HG03196 (cell line): ENCODE data around the gene R3HCC1L.
"Not testable (repeated sequence)": the region's sequence is repeated elsewhere in the genome, so short reads cannot be mapped to it uniquely, and the experiment has no call there.

Source experiments
- ATAC-seq: cut with Tn5 transposase; IDR thresholded peaks from one replicate; pipeline ENCODE4 v1.9.1; 2021; ENCODE audit not compliant: unreplicated experiment

Gene R3HCC1L

DNA sequence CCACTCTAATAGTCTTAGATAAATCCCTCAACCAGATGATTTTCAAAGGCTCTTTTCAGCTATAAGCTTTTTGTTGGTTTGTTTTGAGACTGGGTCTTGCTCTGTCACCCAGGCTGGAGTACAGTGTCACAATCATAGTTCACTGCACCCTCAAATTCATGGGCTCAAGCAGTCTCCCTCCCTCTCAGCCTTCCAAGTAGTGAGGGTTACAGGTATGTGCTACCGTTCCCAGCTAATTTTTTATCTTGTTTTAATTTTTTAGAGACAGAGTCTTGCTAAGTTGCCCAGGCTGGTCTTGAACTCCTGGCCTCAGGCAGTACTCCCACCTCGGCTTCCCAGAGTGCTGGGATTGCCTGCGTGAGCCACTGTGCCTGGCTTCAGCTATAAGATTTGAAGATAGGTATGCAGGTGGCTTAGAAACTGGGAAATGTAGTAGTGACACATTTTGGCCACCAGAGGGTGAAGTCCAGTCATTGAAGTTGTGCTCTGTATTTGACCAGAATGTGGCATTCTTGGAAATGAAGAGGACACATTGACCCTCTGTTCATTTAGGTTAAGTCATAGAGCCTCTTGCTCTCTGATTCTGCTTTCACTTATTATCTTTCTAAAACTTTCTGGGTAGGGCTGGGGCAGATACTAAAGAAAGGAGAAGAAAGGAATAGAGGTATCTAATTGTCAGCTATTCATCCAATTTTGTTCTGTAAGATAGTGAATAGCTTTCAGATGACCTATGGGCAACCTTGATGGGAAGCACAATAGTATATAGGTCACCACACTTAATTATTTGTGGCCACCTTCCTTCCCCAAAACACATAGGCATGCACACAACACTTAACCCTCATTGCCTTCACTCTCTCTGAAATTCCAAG, 36.0 kb downstream of the R3HCC1L start:
- no peak for ATAC-seq

DNA sequence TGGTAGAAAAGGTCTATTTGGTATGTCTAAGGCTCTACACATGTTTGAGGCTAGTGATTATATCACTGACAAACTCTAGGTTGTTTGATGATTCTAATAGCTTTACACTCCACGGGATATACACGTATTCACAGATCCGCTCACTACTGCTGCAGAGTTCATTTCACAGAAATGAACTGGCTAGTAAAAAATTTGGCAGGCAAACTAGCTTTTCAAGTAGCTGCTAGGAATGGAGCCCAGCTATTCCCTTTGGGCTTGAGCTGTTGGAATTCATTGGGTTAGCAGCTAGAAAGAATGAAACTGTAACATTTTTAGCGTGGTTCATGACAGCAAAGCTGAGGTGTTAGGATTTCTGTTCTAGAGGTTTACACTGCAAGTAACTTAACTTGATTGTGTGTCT, 37.6 kb downstream of the R3HCC1L start:
- no peak for ATAC-seq

- no peak for ATAC-seq
These were observed 38.0 kb downstream of the R3HCC1L start for GRCh38 chr10:98172495-98172894.

- no peak for ATAC-seq
These were observed 38.8 kb downstream of the R3HCC1L start for GRCh38 chr10:98173260-98173659.

- not testable (repeated sequence) for ATAC-seq
These were observed 48.0 kb downstream of the R3HCC1L start for GRCh38 chr10:98182351-98182915.

DNA sequence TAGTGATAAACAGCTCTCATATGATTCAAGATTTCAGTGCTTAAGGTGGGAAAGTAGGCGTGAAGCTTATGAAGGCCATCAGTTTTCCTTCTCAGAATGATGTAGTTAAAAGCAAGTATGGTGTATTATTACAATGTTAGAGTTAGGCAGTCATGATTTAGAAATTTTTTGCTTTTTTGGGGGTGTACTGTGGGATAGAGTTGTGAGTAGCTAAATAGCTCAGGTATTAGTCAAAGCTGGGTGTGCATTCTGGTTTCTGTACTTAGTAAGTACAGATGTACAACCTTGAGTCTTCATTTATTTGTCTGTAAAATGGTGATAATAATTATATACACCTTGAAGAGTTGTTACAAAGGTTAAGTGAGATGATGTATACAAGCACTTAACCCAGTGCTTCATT, 52.2 kb downstream of the R3HCC1L start:
- ATAC-seq: no peak

GRCh38 chr10:98190773-98191172, 56.3 kb downstream of the R3HCC1L start:
- not testable (repeated sequence) for ATAC-seq

- ATAC-seq: no peak
These were observed 58.6 kb downstream of the R3HCC1L start for GRCh38 chr10:98193037-98193436.

DNA sequence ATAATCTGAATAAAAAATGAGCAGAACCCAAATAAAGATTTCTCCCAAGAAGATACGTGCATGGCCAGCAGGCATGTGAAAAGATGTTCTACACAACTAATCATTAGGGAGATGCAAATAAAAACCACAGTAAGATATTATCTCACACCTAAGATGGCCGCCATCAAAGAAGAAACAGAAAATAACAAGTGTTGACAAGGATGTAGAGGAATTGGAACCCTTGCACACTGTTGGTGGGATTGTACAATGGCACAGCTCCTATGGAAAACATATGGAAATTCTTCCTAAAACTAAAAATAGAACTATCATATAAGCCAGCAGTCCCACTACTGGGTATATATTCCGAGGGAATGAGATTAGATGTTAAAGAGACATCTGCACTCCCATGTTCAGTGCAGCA, 60.2 kb downstream of the R3HCC1L start:
- ATAC-seq: no peak

GRCh38 chr10:98195120-98195519, 60.7 kb downstream of the R3HCC1L start:
- no peak for ATAC-seq

DNA sequence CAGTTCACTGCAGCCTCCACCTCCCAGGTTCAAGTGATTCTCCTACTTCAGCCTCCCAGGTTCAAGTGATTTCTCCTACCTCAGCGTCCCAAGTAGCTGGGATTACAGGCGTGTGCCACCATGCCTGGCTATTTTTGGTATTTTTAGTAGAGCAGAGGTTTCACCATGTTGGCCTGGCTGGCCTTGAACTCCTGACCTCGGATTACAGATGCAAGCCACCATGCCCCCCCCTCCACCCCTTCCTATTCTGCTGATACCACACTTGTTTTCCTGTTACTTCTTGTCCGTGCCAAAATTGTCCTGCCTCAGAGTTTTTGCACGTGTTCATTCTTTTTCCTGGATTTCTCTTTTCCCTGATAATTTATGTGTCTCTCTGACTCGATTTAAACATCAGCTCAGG, 62.5 kb downstream of the R3HCC1L start:
- no peak for ATAC-seq

DNA sequence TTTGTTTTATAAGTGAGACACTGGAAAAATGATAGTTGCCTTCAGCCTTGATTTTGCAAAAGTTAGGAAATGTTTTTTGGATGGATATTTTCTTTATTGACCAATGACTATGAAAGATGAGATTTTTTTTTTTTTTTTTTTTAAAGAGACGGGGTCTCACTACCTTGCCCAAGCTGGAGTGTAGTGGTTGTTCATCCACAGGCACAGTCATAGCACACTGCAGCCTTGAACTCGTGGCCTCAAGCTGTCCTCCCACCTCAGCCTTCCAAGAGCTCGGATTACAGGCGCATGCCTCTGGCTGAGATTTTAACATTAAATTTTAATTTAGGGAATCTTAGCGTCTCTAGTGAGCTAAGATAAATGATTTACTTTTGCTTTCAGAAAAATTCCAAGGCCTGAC, 67.3 kb downstream of the R3HCC1L start:
- no peak for ATAC-seq

DNA sequence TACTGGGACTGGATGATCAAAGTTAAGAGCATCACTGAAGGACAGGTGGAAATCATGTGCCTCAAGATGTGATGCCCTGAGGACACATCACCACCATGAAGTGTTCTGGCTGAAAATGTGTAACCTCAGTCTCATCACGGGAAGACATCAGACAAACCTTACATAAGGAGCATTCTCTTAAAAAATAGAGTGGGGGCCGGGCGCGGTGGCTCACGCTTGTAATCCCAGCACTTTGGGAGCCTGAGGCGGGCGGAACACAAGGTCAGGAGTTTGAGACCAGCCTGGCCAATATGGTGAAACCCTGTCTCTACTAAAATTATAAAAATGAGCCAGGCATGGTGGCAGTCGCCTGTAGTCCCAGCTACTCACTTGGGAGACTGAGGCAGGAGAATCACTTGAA, 67.9 kb downstream of the R3HCC1L start:
- ATAC-seq: no peak

- ATAC-seq: no peak
These were observed 70.9 kb downstream of the R3HCC1L start for GRCh38 chr10:98205351-98205750.

DNA sequence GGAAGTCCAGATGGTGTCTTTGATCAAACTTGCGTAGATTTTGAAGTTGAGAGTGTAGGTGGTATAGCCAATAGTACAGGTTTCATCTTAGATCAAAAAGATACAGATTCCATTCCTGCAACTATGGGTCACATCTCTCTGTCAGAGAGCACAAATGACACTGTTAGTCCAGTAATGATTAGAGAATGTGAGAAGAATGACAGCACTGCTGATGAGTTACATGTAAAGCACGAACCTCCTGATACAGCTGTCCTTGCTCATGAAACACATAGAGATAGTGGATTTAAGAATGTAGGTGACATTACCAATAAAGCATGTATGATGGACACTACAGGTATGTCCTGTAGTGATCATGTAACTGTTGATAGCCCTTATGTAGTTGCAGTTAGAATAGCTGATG, 74.5 kb downstream of the R3HCC1L start:
- no peak for ATAC-seq

DNA sequence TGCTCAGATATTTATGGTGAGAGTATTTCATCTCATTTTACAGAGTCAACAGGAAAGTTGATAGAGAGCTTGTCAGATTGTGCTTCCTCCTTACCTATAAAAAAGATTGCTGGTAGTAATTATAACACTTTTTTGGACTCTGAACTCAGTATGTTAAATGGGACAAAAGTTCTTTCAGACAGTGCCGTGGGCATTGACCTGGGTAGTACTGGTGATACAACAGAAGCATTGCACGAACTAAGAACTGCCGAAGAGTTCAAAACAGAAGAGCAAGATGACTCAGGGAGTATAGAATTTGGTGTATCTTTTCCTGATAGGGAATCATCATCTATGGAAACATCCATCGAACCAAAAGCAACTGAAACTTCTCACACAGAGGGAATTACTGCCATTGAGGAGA, 75.0 kb downstream of the R3HCC1L start:
- ATAC-seq: no peak

DNA sequence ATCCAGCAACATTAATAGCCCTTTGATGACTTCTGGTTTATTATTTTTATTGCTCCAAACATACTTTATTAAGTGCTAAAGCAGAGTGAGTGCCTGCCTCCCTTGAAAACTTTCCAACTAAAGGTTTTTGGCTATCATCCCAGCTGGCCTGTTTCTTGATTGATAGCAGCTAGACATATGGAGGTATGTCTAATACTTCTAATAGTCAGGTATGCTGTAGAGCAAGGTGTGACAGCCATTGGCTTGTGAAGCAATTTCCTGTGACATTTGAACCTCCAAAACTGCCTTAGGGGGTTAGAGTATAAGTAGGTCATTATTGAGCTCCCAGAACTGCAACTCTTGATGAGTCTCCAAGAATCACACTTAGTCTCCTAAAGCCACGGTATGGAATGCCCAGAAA, 77.7 kb downstream of the R3HCC1L start:
- ATAC-seq: no peak

DNA sequence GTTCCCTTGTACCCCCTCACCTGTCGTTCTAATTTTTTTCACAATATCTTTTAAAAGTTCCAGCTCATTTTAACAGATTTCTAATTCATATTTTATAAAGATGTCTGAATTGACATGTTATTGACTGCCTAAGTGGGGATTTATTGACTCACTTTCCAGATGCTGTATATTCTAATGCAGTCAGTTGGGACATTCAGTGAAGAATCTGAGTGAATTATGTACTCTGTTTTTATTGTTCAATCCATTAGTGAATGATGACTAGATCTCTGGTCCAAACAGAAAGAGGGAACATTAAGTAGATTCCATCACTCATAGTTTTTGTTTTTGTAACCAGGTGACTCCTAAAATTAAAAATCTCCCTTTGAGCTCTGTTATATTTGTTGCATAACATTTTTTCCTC, 79.3 kb downstream of the R3HCC1L start:
- ATAC-seq: no peak

- ATAC-seq: no peak
These were observed 80.9 kb downstream of the R3HCC1L start for GRCh38 chr10:98215373-98215772.

GRCh38 chr10:98217801-98218200, 83.3 kb downstream of the R3HCC1L start:
- no peak for ATAC-seq

DNA sequence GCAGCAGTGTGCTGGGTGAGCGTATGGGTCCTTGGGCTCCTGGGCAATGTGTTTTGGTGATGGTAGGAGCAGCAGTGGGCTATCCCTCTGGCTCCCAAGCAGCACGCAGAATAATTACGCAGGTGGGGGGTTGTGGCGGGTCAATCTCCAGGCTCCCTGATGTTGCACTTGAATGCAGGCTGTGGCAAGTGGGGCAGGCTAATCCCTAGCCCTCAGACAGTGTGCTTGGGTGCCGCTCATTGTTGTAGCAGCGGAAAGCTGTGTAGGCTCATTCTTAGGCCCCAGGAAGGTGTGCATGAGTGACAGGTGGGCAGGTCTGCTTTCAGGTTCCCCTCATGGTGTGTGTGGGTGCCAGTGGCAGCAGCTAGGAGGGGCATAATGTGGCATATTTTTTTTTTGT, 89.4 kb downstream of the R3HCC1L start:
- ATAC-seq: no peak

- no peak for ATAC-seq
These were observed 90.1 kb downstream of the R3HCC1L start for GRCh38 chr10:98224509-98224908.

DNA sequence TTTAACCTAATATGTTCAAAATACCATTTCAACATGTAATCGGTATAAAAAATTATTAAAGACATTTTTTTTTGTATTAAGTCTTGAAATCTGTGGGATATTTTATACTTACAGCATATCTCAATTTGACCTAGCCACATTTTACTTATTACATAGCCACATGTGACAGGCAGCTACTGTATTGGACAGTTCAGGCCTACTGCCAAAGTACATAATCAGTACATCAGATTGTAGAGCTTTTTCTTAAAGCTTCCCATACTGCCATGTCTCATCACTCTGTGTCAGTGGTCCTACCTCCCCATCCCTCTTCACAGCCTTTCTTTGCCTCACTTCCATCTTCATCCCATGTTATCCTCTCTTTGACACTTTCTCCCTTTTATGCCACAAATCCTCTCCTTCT, 90.5 kb downstream of the R3HCC1L start:
- ATAC-seq: no peak
